Activated naive CD4-positive, alpha-beta T cell treated with anti-CD3 and anti-CD28 coated beads, Interleukin-2, amount 10 ng/mL, durations not matched to agents 7 days and 5 days (primary cell): ENCODE results near the gene PLK5.
"Not testable (repeated sequence)": the region's sequence is repeated elsewhere in the genome, so short reads cannot be mapped to it uniquely, and the experiment has no call there.

Source experiments
- CTCF ChIA-PET: fragments of 350-600 bp; sonication (Branson Sonifier 250); formaldehyde crosslinking; loops from one replicate; lab custom pipeline; 2021; ENCODE audit warnings: antibody characterized with exemption; lab: Charles Lee
- DNase-seq: peaks from one replicate; pipeline ENCODE4 v3.0.0-alpha.2; 2020
- H3K27ac Mint-ChIP-seq: one replicate; pipeline ENCODE4 v1.8.0; 2021; ENCODE audit warnings: mild to moderate bottlenecking, moderate library complexity, mixed read lengths
- H3K27me3 Mint-ChIP-seq: one replicate; pipeline ENCODE4 v1.8.0; 2021; ENCODE audit warnings: mild to moderate bottlenecking, mixed read lengths
- H3K36me3 Mint-ChIP-seq: one replicate; pipeline ENCODE4 v1.8.0; 2021; ENCODE audit warnings: mixed read lengths
- H3K4me1 Mint-ChIP-seq: one replicate; pipeline ENCODE4 v1.8.0; 2021; ENCODE audit warnings: mixed read lengths
- H3K4me3 Mint-ChIP-seq: one replicate; pipeline ENCODE4 v1.8.0; 2021; ENCODE audit warnings: mild to moderate bottlenecking, moderate library complexity, mixed read lengths
- H3K9me3 Mint-ChIP-seq: one replicate; pipeline ENCODE4 v1.8.0; 2021; ENCODE audit warnings: mixed read lengths

PLK5 gene

GRCh38 chr19:1509602-1510441, 14.1 kb upstream of the PLK5 start:
- H3K9me3 Mint-ChIP-seq = peaks cover 4% of the 10 kb centered on the region

GRCh38 chr19:1510442-1510806, 13.5 kb upstream of the PLK5 start:
- Mint-ChIP-seq H3K4me3 (no peak overlapping the region), H3K36me3 (peaks cover 4% of the 10 kb centered on the region), H3K4me1 (peaks cover 15% of the 10 kb centered on the region), H3K27me3 (peaks cover 78% of the 10 kb centered on the region), H3K27ac (no peak overlapping the region), H3K9me3 (peaks cover 4% of the 10 kb centered on the region)
- CTCF ChIA-PET = no interaction called here
- no peak for DNase-seq

More at GRCh38 chr19:1509602-1510441, 14.1 kb upstream of the PLK5 start:
- no peak overlapping the region for H3K27ac Mint-ChIP-seq
- peaks cover 77% of the 10 kb centered on the region for H3K27me3 Mint-ChIP-seq
- peaks cover 4% of the 10 kb centered on the region for H3K36me3 Mint-ChIP-seq
- DNase-seq = no peak
- peaks cover 15% of the 10 kb centered on the region for H3K4me1 Mint-ChIP-seq
- H3K4me3 Mint-ChIP-seq = no peak overlapping the region
- CTCF ChIA-PET = no interaction called here

GRCh38 chr19:1510807-1511206, 13.1 kb upstream of the PLK5 start:
- CTCF ChIA-PET = no interaction called here
- Mint-ChIP-seq H3K9me3 (peaks cover 4% of the 10 kb centered on the region), H3K4me1 (peaks cover 15% of the 10 kb centered on the region), H3K4me3 (no peak overlapping the region), H3K27ac (no peak overlapping the region), H3K36me3 (peaks cover 4% of the 10 kb centered on the region), H3K27me3 (peaks cover 77% of the 10 kb centered on the region)
- DNase-seq = no peak

- Mint-ChIP-seq H3K9me3 (peaks cover 4% of the 10 kb centered on the region), H3K27me3 (peaks cover 79% of the 10 kb centered on the region), H3K4me3 (peak overlapping the region; percentile 69), H3K4me1 (peaks cover 15% of the 10 kb centered on the region), H3K27ac (no peak overlapping the region), H3K36me3 (peaks cover 4% of the 10 kb centered on the region)
- DNase-seq = no peak
- CTCF ChIA-PET = no interaction called here
These were observed 12.3 kb upstream of the PLK5 start for GRCh38 chr19:1511318-1512317.

- Mint-ChIP-seq H3K27ac (peak within 1 kb of the TSS; percentile 42), H3K9me3 (no peaks in the 10 kb centered on the region), H3K4me3 (peak within 1 kb of the TSS; percentile 69), H3K36me3 (peaks cover under 1% of the 10 kb centered on the region), H3K4me1 (peaks cover 9% of the 10 kb centered on the region), H3K27me3 (peaks cover 81% of the 10 kb centered on the region)
- CTCF ChIA-PET = no interaction called here
- peak; percentile 77 for DNase-seq
These were observed 11.0 kb upstream of the PLK5 start, which contains the start of gene ADAMTSL5 for GRCh38 chr19:1512671-1513498. Gene ADAMTSL5, minus strand, starts transcription at chr19:1513019. Its CDS starts 2,076 bp downstream, at chr19:1510943.

GRCh38 chr19:1513499-1514294, 10.2 kb upstream of the PLK5 start:
- H3K27me3 Mint-ChIP-seq = peaks cover 83% of the 10 kb centered on the region
- peak overlapping the region; percentile 26 for H3K4me3 Mint-ChIP-seq
- DNase-seq = peak; percentile 77
- CTCF ChIA-PET = interaction anchor here (0.6 kb wide), 1 partner anchor 10 kb away, joined by 3 read pairs; no protein-coding TSS in a partner anchor
- H3K27ac Mint-ChIP-seq = no peak overlapping the region
- H3K36me3 Mint-ChIP-seq = no peaks in the 10 kb centered on the region
- H3K4me1 Mint-ChIP-seq = peaks cover 8% of the 10 kb centered on the region
- no peaks in the 10 kb centered on the region for H3K9me3 Mint-ChIP-seq

GRCh38 chr19:1514295-1514661, 9.6 kb upstream of the PLK5 start:
- no peaks in the 10 kb centered on the region for H3K9me3 Mint-ChIP-seq
- peaks cover 83% of the 10 kb centered on the region for H3K27me3 Mint-ChIP-seq
- H3K4me3 Mint-ChIP-seq = no peak overlapping the region
- DNase-seq = no peak
- peaks cover 8% of the 10 kb centered on the region for H3K4me1 Mint-ChIP-seq
- H3K27ac Mint-ChIP-seq = no peak overlapping the region
- no peaks in the 10 kb centered on the region for H3K36me3 Mint-ChIP-seq
- CTCF ChIA-PET = interaction anchor here (0.6 to 0.7 kb wide), 2 partner anchors 9 to 48 kb away, joined by 3 read pairs; no protein-coding TSS in a partner anchor

GRCh38 chr19:1514986-1515721, 8.7 kb upstream of the PLK5 start:
- Mint-ChIP-seq H3K9me3 (no peaks in the 10 kb centered on the region), H3K27me3 (peaks cover 74% of the 10 kb centered on the region), H3K36me3 (no peaks in the 10 kb centered on the region), H3K4me1 (peaks cover 8% of the 10 kb centered on the region), H3K27ac (no peak overlapping the region), H3K4me3 (no peak overlapping the region)
- CTCF ChIA-PET = interaction anchor here (0.7 kb wide), 1 partner anchor 49 kb away, joined by 3 read pairs; no protein-coding TSS in a partner anchor
- DNase-seq = no peak

- Mint-ChIP-seq H3K27ac (no peak overlapping the region), H3K36me3 (no peaks in the 10 kb centered on the region), H3K4me1 (peaks cover 5% of the 10 kb centered on the region), H3K4me3 (no peak overlapping the region), H3K27me3 (peaks cover 69% of the 10 kb centered on the region), H3K9me3 (no peaks in the 10 kb centered on the region)
- no peak for DNase-seq
- CTCF ChIA-PET = no interaction called here
These were observed 7.5 kb upstream of the PLK5 start for GRCh38 chr19:1516395-1516753.

GRCh38 chr19:1518471-1518870, 5.4 kb upstream of the PLK5 start:
- CTCF ChIA-PET = interaction anchor here (1.3 kb wide), 1 partner anchor 239 kb away, joined by 3 read pairs; no protein-coding TSS in a partner anchor
- H3K9me3 Mint-ChIP-seq = no peaks in the 10 kb centered on the region
- H3K27me3 Mint-ChIP-seq = peaks cover 75% of the 10 kb centered on the region
- no peaks in the 10 kb centered on the region for H3K36me3 Mint-ChIP-seq
- H3K4me3 Mint-ChIP-seq = no peak overlapping the region
- no peaks in the 10 kb centered on the region for H3K4me1 Mint-ChIP-seq
- H3K27ac Mint-ChIP-seq = no peak overlapping the region
- no peak for DNase-seq

GRCh38 chr19:1519802-1520201, 4.1 kb upstream of the PLK5 start:
- H3K36me3 Mint-ChIP-seq, H3K4me3 Mint-ChIP-seq, H3K4me1 Mint-ChIP-seq, H3K9me3 Mint-ChIP-seq, H3K27ac Mint-ChIP-seq, CTCF ChIA-PET, DNase-seq: not testable (repeated sequence)
- H3K27me3 Mint-ChIP-seq = peaks cover 75% of the 10 kb centered on the region

- CTCF ChIA-PET = no interaction called here
These were observed 3.6 kb upstream of the PLK5 start for GRCh38 chr19:1520203-1520780.

More at GRCh38 chr19:1520203-1520780, 3.6 kb upstream of the PLK5 start:
- H3K9me3 Mint-ChIP-seq = no peaks in the 10 kb centered on the region
- no peak overlapping the region for H3K4me3 Mint-ChIP-seq
- H3K36me3 Mint-ChIP-seq = no peaks in the 10 kb centered on the region
- no peak for DNase-seq
- peaks cover 3% of the 10 kb centered on the region for H3K4me1 Mint-ChIP-seq
- H3K27me3 Mint-ChIP-seq = peaks cover 75% of the 10 kb centered on the region
- H3K27ac Mint-ChIP-seq = no peak overlapping the region
